ENCODE data around the gene DLG2.
"Not testable (repeated sequence)": the region's sequence is repeated elsewhere in the genome, so short reads cannot be mapped to it uniquely, and the experiment has no call there.

DLG2 gene

GRCh38 chr11:85627332-85627997 lies at the start of gene DLG2:
Gene DLG2 (minus strand): TSS chr11:85627344.
- no peak for TF ChIP-seq CTCF (IDR thresholded peaks at IDR 0.05; ENCODE audit: insufficient read depth, low read length, missing control alignments)
- no peak for DNase-seq (ENCODE audit: low read depth, low spot score)
- ChIA-PET POLR2A (interaction anchor here (0.7 to 2.4 kb wide), 5 partner anchors 10 to 618 kb away, joined by 3 to 14 read pairs (median 4); partner anchors contain the start of genes CREBZF and TMEM126A), CTCF (interaction anchor here (0.8 to 1.4 kb wide), 4 partner anchors 11 to 65 kb away, joined by 3 read pairs; partner anchors contain the start of gene TMEM126A)
- peak within 1 kb of the TSS; percentile 70 for H3K4me3 ChIP-seq (ENCODE audit: low read depth, low read length)

GRCh38 chr11:85673393-85673792 lies 46.2 kb upstream of the DLG2 start:
- TF ChIP-seq CTCF (IDR thresholded peaks at IDR 0.05; ENCODE audit: insufficient read depth, low read length, missing control alignments): no peak
- no peak for DNase-seq (ENCODE audit: low read depth, low spot score)
- POLR2A ChIA-PET: no interaction called here
- CTCF ChIA-PET: interaction anchor here (1.2 to 1.7 kb wide), 2 partner anchors 8 to 21 kb away, joined by 3 to 6 read pairs; no protein-coding TSS in a partner anchor
- H3K4me3 ChIP-seq (ENCODE audit: low read depth, low read length): no peak overlapping the region

- TF ChIP-seq CTCF (IDR thresholded peaks at IDR 0.05; ENCODE audit: insufficient read depth, low read length, missing control alignments): no peak
- DNase-seq (ENCODE audit: low read depth, low spot score): no peak
- CTCF ChIA-PET: interaction anchor here (1.2 kb wide), 1 partner anchor 9 kb away, joined by 3 read pairs; no protein-coding TSS in a partner anchor
- H3K4me3 ChIP-seq (ENCODE audit: low read depth, low read length): no peak overlapping the region
- POLR2A ChIA-PET: no interaction called here
These were observed 45.2 kb upstream of the DLG2 start for GRCh38 chr11:85672105-85672902.

- POLR2A ChIA-PET; DNase-seq (ENCODE audit: low read depth, low spot score); H3K4me3 ChIP-seq (ENCODE audit: low read depth, low read length): not testable (repeated sequence)
- CTCF ChIA-PET: interaction anchor here (0.8 to 1.2 kb wide), 2 partner anchors 16 to 19 kb away, joined by 3 read pairs; no protein-coding TSS in a partner anchor
These were observed 44.0 kb upstream of the DLG2 start for GRCh38 chr11:85670949-85671663.

- ChIA-PET CTCF (interaction anchor here (1.5 kb wide), 1 partner anchor 11 kb away, joined by 4 read pairs; no protein-coding TSS in a partner anchor), POLR2A (no interaction called here)
- H3K4me3 ChIP-seq (ENCODE audit: low read depth, low read length): no peak overlapping the region
- DNase-seq (ENCODE audit: low read depth, low spot score): no peak
- no peak for TF ChIP-seq CTCF (IDR thresholded peaks at IDR 0.05; ENCODE audit: insufficient read depth, low read length, missing control alignments)
These were observed 41.0 kb upstream of the DLG2 start for GRCh38 chr11:85668157-85668556.

GRCh38 chr11:85666687-85667086 lies 39.5 kb upstream of the DLG2 start:
- TF ChIP-seq CTCF (IDR thresholded peaks at IDR 0.05; ENCODE audit: insufficient read depth, low read length, missing control alignments): no peak
- no peak overlapping the region for H3K4me3 ChIP-seq (ENCODE audit: low read depth, low read length)
- CTCF ChIA-PET: no interaction called here
- DNase-seq (ENCODE audit: low read depth, low spot score): no peak
- POLR2A ChIA-PET: no interaction called here
